Cardiac muscle cell (in vitro differentiated cells and primary cell): ENCODE results near the gene ERI2. TPM values are rescaled to one million over a fixed set of nuclear protein-coding genes. Genes with fewer than 3 reads are reported as not detected.

Source experiments
- DNase-seq, 2 donors: peaks; one replicate each; pipeline versions ENCODE4 v3.0.0 to v3.0.0-alpha.2; 2010 to 2017; ENCODE audit warnings: low read depth in 1 of 2, low spot score in 1 of 2
- H3K27ac ChIP-seq: fragments of 200-600 bp; sonication (generic); 2 replicates; pipeline ENCODE4 v1.5.1; 2016
- H3K27me3 ChIP-seq: fragments of 200-600 bp; sonication (generic); 2 replicates; pipeline ENCODE4 v1.6.0; 2016; ENCODE audit warnings: control low read depth
- H3K36me3 ChIP-seq: fragments of 200-600 bp; sonication (generic); 2 replicates; pipeline ENCODE4 v1.5.1; 2016; ENCODE audit warnings: control low read depth
- H3K4me1 ChIP-seq: fragments of 200-600 bp; sonication (generic); 2 replicates; pipeline ENCODE4 v1.8.1; 2017; ENCODE audit warnings: low read depth, mild to moderate bottlenecking, mixed run types
- H3K4me3 ChIP-seq: fragments of 200-600 bp; sonication (generic); 2 replicates; pipeline ENCODE4 v1.5.1; 2016; ENCODE audit warnings: mild to moderate bottlenecking
- H3K9me3 ChIP-seq: fragments of 200-600 bp; sonication (generic); 2 replicates; pipeline ENCODE4 v1.5.1; 2017; ENCODE audit warnings: low read depth, mild to moderate bottlenecking, control low read depth
- polyA plus RNA-seq: library from polyadenylated mRNA; unstranded; fragments of >200 nt; fragmentation: Nextera tagmentation; extraction: Ambion mirVana; gene quantifications from 2 replicates; pipeline ENCODE4 v1.2.1, GENCODE V29; 2016
- total RNA-seq: library from RNA; depleted of rRNA; stranded (reverse); fragments of >200 nt; gene quantifications from 2 replicates; pipeline ENCODE4 v1.2.3, GENCODE V29; 2016
- TF ChIP-seq, protein P1 (sequence below): IDR thresholded peaks from 2 replicates; pipeline ENCODE4 v1.5.1; 2012; ENCODE audit warnings: low read depth, mild to moderate bottlenecking, low read length

The ERI2 gene
- total and polyA plus RNA-seq, 2 experiments from 2014 or later, result 18.1 to 28.0 TPM

DNA sequence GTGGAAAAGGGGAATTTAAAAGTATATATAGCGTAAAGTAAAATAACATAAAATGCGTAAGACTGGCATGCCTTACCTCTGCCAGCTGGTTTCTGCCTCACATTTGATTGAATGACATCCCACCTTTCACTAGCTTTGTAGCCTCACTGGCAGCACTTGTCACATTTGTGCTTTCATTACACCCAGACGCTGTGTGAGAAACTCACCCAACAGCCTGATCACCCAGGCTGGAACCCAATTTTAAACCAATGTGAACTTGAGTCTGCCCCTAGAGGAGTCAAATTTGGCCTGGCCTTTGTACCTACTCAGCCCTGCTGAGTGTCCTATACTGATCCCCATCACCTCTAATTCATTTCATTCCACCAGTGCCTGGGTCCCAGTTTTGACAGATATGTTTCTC is 59.8 kb downstream of the ERI2 start:
- TF ChIP-seq, protein P1, sequence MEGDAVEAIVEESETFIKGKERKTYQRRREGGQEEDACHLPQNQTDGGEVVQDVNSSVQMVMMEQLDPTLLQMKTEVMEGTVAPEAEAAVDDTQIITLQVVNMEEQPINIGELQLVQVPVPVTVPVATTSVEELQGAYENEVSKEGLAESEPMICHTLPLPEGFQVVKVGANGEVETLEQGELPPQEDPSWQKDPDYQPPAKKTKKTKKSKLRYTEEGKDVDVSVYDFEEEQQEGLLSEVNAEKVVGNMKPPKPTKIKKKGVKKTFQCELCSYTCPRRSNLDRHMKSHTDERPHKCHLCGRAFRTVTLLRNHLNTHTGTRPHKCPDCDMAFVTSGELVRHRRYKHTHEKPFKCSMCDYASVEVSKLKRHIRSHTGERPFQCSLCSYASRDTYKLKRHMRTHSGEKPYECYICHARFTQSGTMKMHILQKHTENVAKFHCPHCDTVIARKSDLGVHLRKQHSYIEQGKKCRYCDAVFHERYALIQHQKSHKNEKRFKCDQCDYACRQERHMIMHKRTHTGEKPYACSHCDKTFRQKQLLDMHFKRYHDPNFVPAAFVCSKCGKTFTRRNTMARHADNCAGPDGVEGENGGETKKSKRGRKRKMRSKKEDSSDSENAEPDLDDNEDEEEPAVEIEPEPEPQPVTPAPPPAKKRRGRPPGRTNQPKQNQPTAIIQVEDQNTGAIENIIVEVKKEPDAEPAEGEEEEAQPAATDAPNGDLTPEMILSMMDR, result no peak
- no peaks in the 10 kb centered on the region for H3K9me3 ChIP-seq
- no peak overlapping the region for H3K4me3 ChIP-seq
- no peaks in the 10 kb centered on the region for H3K4me1 ChIP-seq
- no peaks in the 10 kb centered on the region for H3K36me3 ChIP-seq
- H3K27me3 ChIP-seq, result no peaks in the 10 kb centered on the region
- no peak for DNase-seq
- no peak overlapping the region for H3K27ac ChIP-seq

Other genes starting within 250 kb of the ERI2 start
- gene ACSM2B, start 230.1 kb downstream of the ERI2 start, total RNA-seq, result not detected in 2 replicates
- not detected in 2 replicates for gene ACSM2B, start 230.1 kb downstream of the ERI2 start, polyA plus RNA-seq
- gene ACSM1, start 108.8 kb downstream of the ERI2 start, total RNA-seq, result not detected in 2 replicates
- not detected in 2 replicates for gene ACSM1, start 108.8 kb downstream of the ERI2 start, polyA plus RNA-seq
- gene THUMPD1, start 64.7 kb downstream of the ERI2 start, total RNA-seq, result 83.3 and 85.9 TPM in 2 replicates
- gene THUMPD1, start 64.7 kb downstream of the ERI2 start, polyA plus RNA-seq, result 21.8 and 22.8 TPM in 2 replicates
- gene ACSM3, start 42.5 kb downstream of the ERI2 start, total RNA-seq, result 1.2 and 4.5 TPM in 2 replicates
- gene ACSM3, start 42.5 kb downstream of the ERI2 start, polyA plus RNA-seq, result 1.8 and 2.0 TPM in 2 replicates
- 5.1 and 22.5 TPM in 2 replicates for gene REXO5, start 55 bp upstream of the ERI2 start, total RNA-seq
- gene REXO5, start 55 bp upstream of the ERI2 start, polyA plus RNA-seq, result 10.2 and 27.0 TPM in 2 replicates
- 6.7 and 9.2 TPM in 2 replicates for gene DCUN1D3, start 93.9 kb upstream of the ERI2 start, total RNA-seq
- 4.5 and 6.6 TPM in 2 replicates for gene DCUN1D3, start 93.9 kb upstream of the ERI2 start, polyA plus RNA-seq
- gene LYRM1, start 94.3 kb upstream of the ERI2 start, total RNA-seq, result 42.6 and 49.8 TPM in 2 replicates
- gene LYRM1, start 94.3 kb upstream of the ERI2 start, polyA plus RNA-seq, result 37.3 and 41.6 TPM in 2 replicates